SK-N-SH treated with all-trans-retinoic acid at 6 μM for 48 hours (cell line): ENCODE results near the gene UST.
"Not testable (repeated sequence)": the region's sequence is repeated elsewhere in the genome, so short reads cannot be mapped to it uniquely, and the experiment has no call there.

ENCODE experiments used
- ATAC-seq: fragments of 200-7000 bp; cut with Tn5 transposase; 3 replicates; pipeline ENCODE4 v1.9.1; 2020; ENCODE audit warnings: mild to moderate bottlenecking, moderate library complexity
- ARNTL ChIP-seq: fragments of 450-650 bp; formaldehyde crosslinking; IDR thresholded peaks from 2 replicates; pipeline ENCODE4 v1.5.0; 2020; ENCODE audit warnings: low read depth, mild to moderate bottlenecking, moderate library complexity, borderline replicate concordance
- BACH2 ChIP-seq: fragments of 250-450 bp; sonication (Bioruptor Pico); IDR thresholded peaks from 2 replicates; pipeline ENCODE4 v1.9.0; 2021; ENCODE audit warnings: mild to moderate bottlenecking, borderline replicate concordance
- CSDC2 ChIP-seq: fragments of 250-450 bp; sonication (Bioruptor Pico); IDR thresholded peaks from 2 replicates; pipeline ENCODE4 v1.5.0; 2020; ENCODE audit warnings: mild to moderate bottlenecking, moderate library complexity
- CSRNP3 ChIP-seq: fragments of 250-450 bp; sonication (Bioruptor Pico); IDR thresholded peaks from 2 replicates; pipeline ENCODE4 v1.5.1; 2021; ENCODE audit warnings: mild to moderate bottlenecking, moderate library complexity
- ESRRG ChIP-seq: fragments of 250-450 bp; sonication (Bioruptor Pico); IDR thresholded peaks from 2 replicates; pipeline ENCODE4 v1.6.1; 2021; ENCODE audit warnings: mild to moderate bottlenecking
- ISL1 ChIP-seq: fragments of 250-450 bp; sonication (Bioruptor Pico); IDR thresholded peaks from 2 replicates; pipeline ENCODE4 v2.1.2; 2022; ENCODE audit warnings: mild to moderate bottlenecking, moderate library complexity
- OSR1 ChIP-seq: fragments of 250-450 bp; sonication (Bioruptor Pico); IDR thresholded peaks from 2 replicates; pipeline ENCODE4 v1.8.0; 2022; ENCODE audit warnings: moderate library complexity, mild to moderate bottlenecking, inconsistent platforms
- PATZ1 ChIP-seq: fragments of 250-450 bp; sonication (Bioruptor Pico); IDR thresholded peaks from 2 replicates; pipeline ENCODE4 v1.8.0; 2020; ENCODE audit warnings: mild to moderate bottlenecking, moderate library complexity, borderline replicate concordance
- PPARA ChIP-seq: fragments of 250-450 bp; sonication (Bioruptor Pico); IDR thresholded peaks from 2 replicates; pipeline ENCODE4 v1.5.0; 2020; ENCODE audit warnings: mild to moderate bottlenecking, borderline replicate concordance
- RARB ChIP-seq: fragments of 250-450 bp; sonication (Bioruptor Pico); IDR thresholded peaks from 2 replicates; pipeline ENCODE4 v1.8.0; 2021; ENCODE audit warnings: mild to moderate bottlenecking, moderate library complexity
- TCF4 ChIP-seq: fragments of 250-450 bp; sonication (Bioruptor Pico); IDR thresholded peaks from 2 replicates; pipeline ENCODE4 v1.8.0; 2021; ENCODE audit warnings: mild to moderate bottlenecking, moderate library complexity, borderline replicate concordance
- TOX ChIP-seq: fragments of 250-450 bp; sonication (Bioruptor Pico); IDR thresholded peaks from 2 replicates; pipeline ENCODE4 v1.8.0; 2021; ENCODE audit warnings: mild to moderate bottlenecking, moderate library complexity, borderline replicate concordance
- TSHZ2 ChIP-seq: fragments of 250-450 bp; sonication (Bioruptor Pico); IDR thresholded peaks from 2 replicates; pipeline ENCODE4 v1.5.0; 2020; ENCODE audit warnings: mild to moderate bottlenecking, moderate library complexity
- ZC3H10 ChIP-seq: fragments of 250-450 bp; sonication (Bioruptor Pico); IDR thresholded peaks from 2 replicates; pipeline ENCODE4 v1.5.1; 2021; ENCODE audit warnings: mild to moderate bottlenecking, moderate library complexity
- ZFP3 ChIP-seq: fragments of 250-450 bp; sonication (Bioruptor Pico); IDR thresholded peaks from 2 replicates; pipeline ENCODE4 v1.5.0; 2020; ENCODE audit warnings: mild to moderate bottlenecking, moderate library complexity
- ZFP30 ChIP-seq: fragments of 450-650 bp; formaldehyde crosslinking; IDR thresholded peaks from 2 replicates; pipeline ENCODE4 v1.5.0; 2022; ENCODE audit warnings: mild to moderate bottlenecking, moderate library complexity
- ZNF565 ChIP-seq: fragments of 450-650 bp; formaldehyde crosslinking; conservative IDR thresholded peaks from 2 replicates; pipeline ENCODE4 v1.5.0; 2020; ENCODE audit warnings: low read depth, mild to moderate bottlenecking, moderate library complexity
- ZNF70 ChIP-seq: fragments of 450-650 bp; formaldehyde crosslinking; IDR thresholded peaks from 2 replicates; pipeline ENCODE4 v1.5.0; 2020; ENCODE audit warnings: mild to moderate bottlenecking, moderate library complexity
- ZNF8 ChIP-seq: fragments of 450-650 bp; formaldehyde crosslinking; IDR thresholded peaks from 2 replicates; pipeline ENCODE4 v1.5.0; 2020; ENCODE audit warnings: mild to moderate bottlenecking, moderate library complexity
- TF ChIP-seq, protein P1 (sequence below): fragments of 250-450 bp; sonication (Bioruptor Pico); IDR thresholded peaks from 2 replicates; pipeline ENCODE4 v1.8.0; 2021; ENCODE audit warnings: low read depth, mild to moderate bottlenecking, moderate library complexity, borderline replicate concordance

Gene UST

GRCh38 chr6:149095842-149096241, 349.0 kb downstream of the UST start (continued):
- TF ChIP-seq, protein P1, sequence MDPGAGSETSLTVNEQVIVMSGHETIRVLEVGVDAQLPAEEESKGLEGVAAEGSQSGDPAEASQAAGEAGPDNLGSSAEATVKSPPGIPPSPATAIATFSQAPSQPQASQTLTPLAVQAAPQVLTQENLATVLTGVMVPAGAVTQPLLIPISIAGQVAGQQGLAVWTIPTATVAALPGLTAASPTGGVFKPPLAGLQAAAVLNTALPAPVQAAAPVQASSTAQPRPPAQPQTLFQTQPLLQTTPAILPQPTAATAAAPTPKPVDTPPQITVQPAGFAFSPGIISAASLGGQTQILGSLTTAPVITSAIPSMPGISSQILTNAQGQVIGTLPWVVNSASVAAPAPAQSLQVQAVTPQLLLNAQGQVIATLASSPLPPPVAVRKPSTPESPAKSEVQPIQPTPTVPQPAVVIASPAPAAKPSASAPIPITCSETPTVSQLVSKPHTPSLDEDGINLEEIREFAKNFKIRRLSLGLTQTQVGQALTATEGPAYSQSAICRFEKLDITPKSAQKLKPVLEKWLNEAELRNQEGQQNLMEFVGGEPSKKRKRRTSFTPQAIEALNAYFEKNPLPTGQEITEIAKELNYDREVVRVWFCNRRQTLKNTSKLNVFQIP (CRISPR knock-in tag): no peak
- no peak for TF ChIP-seq ISL1

DNA sequence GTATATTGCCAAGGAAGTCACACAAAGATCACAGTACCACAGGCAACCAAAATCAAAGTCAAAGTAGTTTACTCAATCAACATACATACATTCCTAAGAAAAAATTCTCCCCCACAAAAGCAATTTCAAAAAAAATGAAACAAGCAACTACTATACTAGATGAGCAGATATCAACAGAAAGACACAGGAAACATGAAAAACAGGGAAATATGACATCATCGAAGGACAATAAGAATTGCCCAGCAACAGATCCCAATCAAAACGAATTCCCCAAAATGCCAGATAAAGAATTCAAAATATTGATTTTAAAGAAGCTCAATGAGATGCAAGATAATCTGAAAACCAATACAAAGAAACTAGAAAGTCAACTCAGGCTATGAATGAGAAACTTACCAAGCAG, 351.0 kb downstream of the UST start:
- no peak for ATAC-seq
- TF ChIP-seq RARB (CRISPR knock-in tag) (no peak), ZFP3 (CRISPR knock-in tag) (no peak)
- TF ChIP-seq, all 23 proteins: peak for 0

GRCh38 chr6:149098700-149099276, 352.0 kb downstream of the UST start:
- no peak for TF ChIP-seq ZFP3 (CRISPR knock-in tag)
- TF ChIP-seq TSHZ2 (CRISPR knock-in tag): no peak
- TF ChIP-seq PATZ1 (CRISPR knock-in tag): no peak
- no peak for TF ChIP-seq BACH2 (CRISPR knock-in tag)
- no peak for ATAC-seq

- no peak for ATAC-seq
- TF ChIP-seq TOX (no peak), PPARA (CRISPR knock-in tag) (no peak), CSRNP3 (CRISPR knock-in tag) (no peak), ZFP30 (CRISPR knock-in tag) (no peak), CSDC2 (CRISPR knock-in tag) (no peak), ZNF8 (CRISPR knock-in tag) (no peak), OSR1 (CRISPR knock-in tag) (no peak), ARNTL (no peak), BACH2 (CRISPR knock-in tag) (no peak), TSHZ2 (CRISPR knock-in tag) (no peak), ZFP3 (CRISPR knock-in tag) (no peak), ZNF565 (CRISPR knock-in tag) (no peak), ESRRG (CRISPR knock-in tag) (no peak), ZC3H10 (CRISPR knock-in tag) (no peak), ISL1 (no peak), TCF4 (CRISPR knock-in tag) (no peak), ZNF70 (no peak)
Observed at GRCh38 chr6:149102324-149102723, 355.5 kb downstream of the UST start.

DNA sequence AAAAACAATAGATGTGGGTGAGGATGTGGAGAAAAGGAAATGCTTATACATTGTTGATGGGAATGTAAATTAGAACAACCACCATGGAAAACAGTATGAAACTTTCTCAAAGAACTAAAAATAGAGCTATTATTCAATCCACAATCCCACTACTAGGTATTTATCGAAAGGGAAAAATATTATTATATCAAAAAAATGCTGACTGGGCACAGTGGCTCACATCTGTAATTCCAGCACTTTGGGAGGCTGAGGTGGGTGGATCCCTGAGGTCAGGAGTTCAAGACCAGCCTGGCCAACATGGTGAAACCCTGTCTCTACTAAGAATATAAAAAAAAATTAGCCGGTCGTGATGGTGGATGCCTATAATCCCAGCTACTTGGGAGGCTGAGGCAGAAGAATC, 357.1 kb downstream of the UST start:
- ATAC-seq: not testable (repeated sequence)
